Globus pallidus (tissue), 1 donor: ENCODE results near the gene GABBR1.
"Not testable (repeated sequence)": the region's sequence is repeated elsewhere in the genome, so short reads cannot be mapped to it uniquely, and the experiment has no call there.

Experiments used
- DNase-seq: peaks from one replicate; pipeline ENCODE4 v3.0.0-alpha.2; 2015; ENCODE audit warnings: low spot score

Gene GABBR1

GRCh38 chr6:29632789-29633533 lies at the start of gene GABBR1:
Gene GABBR1 (minus strand): TSS chr6:29633183. CDS start chr6:29632385, 798 bp downstream.
- DNase-seq = peak; percentile 82

DNA sequence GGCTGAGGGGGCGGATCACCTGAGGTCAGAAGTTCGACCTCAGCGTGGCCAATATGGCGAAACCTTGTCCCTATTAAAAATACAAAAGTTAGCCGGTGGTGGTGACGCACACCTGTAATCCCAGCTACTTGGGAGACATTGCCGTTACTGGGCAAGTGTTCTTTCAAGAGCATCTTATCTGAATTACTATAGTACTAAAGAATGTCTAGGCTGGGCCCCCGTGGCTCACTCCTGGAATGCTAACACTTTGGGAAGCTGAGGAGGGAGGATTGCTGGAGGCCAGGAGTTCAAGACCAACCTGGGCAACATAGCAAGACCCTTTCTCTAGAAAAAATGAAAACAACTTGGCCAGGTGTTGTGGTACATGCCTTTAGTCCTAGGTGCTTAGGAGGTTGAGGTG lies 48.8 kb upstream of the GABBR1 start:
- DNase-seq = no peak

DNA sequence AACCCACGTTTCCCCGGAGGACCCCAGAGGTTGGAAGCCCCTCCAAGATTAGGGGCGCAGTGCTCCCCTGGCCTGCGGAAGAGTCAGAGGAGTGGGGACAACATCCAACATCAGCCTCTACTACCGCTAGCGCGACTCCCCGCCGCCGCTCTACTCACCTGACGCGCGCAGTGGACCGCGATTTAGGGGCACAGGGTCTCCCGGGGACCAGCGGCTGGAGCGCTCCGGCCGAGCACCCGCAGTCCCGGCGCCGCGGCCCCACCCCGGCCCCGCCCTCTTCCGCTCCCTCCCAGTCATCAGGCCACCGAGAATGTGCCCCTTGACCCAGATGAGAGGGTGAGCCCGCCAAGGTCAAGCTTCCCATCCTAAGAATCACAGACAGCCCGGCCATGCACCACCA lies 47.9 kb upstream of the GABBR1 start, which contains the start of gene ZFP57:
Gene ZFP57 (minus strand): TSS at position 249 of the 400 bp plus-strand sequence. CDS start 4,149 bp downstream, outside the sequence.
- DNase-seq = no peak

DNA sequence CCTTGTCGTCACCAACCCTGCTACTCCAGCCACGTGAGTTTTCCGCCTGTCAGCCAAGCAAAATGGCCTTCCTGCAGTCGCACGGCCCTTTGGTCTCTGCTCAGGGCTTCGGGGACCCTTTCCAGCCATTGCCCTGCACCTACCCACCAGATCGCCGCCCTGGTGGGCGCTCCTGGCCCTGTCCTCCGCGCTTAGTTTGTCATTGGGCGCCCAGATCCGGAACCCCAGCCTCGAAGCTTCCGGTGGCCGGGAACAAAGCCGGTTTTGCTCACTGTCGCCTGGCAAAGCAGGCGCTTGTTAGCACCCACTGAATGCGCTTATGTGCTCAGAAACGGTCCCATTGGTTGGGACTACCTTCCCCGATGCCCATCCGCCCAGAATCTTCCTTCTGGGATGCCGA lies 47.4 kb upstream of the GABBR1 start:
- no peak for DNase-seq

DNA sequence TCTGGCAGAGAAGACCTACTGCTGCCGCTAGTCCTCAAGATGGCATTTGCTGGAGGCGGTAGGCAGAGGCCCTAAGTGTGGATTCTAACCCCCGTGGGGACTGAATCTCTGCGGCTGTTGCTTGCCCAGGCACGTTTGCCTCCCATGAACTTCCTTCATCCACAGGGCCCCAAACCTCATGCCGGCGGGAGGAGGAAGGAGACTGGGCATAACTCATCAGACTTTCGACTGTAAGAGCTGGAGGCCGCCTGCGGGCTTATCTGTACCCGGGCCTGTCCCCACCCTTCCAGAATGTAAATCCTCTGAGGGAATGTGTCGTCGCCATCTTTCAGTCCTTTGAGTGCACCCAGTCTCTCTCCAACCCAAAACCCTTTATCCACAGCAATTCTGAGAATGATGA lies 47.0 kb upstream of the GABBR1 start:
- no peak for DNase-seq

GRCh38 chr6:29678114-29678513 lies 45.1 kb upstream of the GABBR1 start:
- DNase-seq = no peak

- no peak for DNase-seq
Measured at GRCh38 chr6:29676981-29677601, 44.1 kb upstream of the GABBR1 start.

- no peak for DNase-seq
Measured at GRCh38 chr6:29675561-29675960, 42.6 kb upstream of the GABBR1 start.

- DNase-seq = no peak
Measured at GRCh38 chr6:29674008-29674407, 41.0 kb upstream of the GABBR1 start.

- DNase-seq = no peak
Measured at GRCh38 chr6:29673161-29673560, 40.2 kb upstream of the GABBR1 start.

GRCh38 chr6:29672116-29672515 lies 39.1 kb upstream of the GABBR1 start:
- DNase-seq = not testable (repeated sequence)

- DNase-seq = no peak
Measured at GRCh38 chr6:29671026-29671425, 38.0 kb upstream of the GABBR1 start.

DNA sequence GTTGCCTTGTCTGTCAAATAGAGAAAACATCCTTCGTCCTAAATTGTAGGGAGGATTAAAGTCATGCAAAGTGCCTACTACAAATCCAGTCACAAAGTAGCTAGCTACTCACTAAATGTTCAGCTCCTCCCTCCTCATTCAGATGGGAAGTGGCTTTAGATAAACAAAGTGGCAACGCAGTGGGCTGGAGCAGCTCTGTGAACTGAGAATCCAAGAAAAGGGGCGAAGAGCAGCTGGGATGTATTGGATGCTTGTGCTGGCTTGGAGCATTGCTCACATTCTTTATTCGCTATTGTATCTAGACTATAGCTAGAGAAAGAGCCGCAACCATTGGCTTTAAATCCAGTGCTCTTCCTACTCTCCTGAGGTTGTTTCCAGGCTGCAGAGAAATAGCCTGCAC lies 34.2 kb upstream of the GABBR1 start:
- no peak for DNase-seq

DNA sequence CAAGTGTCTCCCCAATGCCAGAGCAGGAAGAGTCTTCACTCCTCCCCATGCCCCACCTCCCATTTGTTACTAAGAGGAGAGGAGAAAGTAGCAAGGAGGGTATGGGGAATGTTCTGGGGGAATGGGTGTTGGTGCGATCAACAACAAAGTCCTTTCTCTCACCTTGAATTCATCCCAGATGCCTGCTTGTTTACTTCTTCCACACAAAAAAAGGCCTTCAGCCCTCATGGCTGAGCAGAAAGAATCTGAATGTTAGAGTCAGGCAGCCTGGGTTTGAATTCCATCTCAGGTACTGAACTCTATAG lies 33.8 kb upstream of the GABBR1 start:
- DNase-seq = no peak

DNA sequence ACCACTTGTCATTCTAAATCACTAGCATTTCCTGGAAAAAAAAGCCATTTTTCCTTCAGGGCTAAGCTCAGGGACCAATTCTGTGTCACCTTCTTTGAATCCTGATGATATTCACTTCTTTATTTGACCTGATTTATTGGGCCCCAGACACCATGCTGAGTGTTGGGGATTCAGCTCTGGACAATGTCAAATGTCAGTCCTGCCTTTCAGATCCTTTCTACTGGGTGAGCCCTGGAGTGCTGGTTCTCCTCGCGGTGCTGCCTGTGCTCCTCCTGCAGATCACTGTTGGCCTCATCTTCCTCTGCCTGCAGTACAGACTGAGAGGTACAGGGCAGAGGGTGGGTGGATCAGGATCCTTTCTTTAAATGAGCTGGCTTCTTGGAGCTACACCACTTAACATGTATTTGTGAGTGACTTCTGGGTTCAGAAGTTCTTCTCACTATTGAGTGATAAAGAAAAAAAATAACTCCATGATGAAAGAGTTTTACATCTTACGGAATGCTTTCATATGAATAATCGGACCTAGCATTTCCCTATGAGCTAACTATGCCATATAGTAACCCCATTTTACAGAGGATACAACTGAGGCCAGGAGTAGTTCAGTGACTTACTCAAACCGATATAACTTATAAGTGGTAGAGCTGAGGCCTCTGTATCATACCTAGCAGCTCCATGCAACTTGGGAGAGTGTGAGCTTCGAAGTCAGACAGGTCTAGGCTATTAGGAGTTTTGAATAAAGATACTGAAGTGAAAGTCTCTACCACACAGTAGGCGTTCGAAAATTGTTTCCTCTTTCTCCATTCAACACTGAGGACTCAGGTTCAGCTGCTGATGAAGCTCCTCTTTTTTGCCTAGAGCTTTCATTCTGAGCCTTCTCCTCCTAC lies 33.2 kb upstream of the GABBR1 start:
- DNase-seq = no peak

- no peak for DNase-seq
Measured at GRCh38 chr6:29663300-29664042, 30.5 kb upstream of the GABBR1 start.

- not testable (repeated sequence) for DNase-seq
Measured at GRCh38 chr6:29661502-29662141, 28.6 kb upstream of the GABBR1 start.

DNA sequence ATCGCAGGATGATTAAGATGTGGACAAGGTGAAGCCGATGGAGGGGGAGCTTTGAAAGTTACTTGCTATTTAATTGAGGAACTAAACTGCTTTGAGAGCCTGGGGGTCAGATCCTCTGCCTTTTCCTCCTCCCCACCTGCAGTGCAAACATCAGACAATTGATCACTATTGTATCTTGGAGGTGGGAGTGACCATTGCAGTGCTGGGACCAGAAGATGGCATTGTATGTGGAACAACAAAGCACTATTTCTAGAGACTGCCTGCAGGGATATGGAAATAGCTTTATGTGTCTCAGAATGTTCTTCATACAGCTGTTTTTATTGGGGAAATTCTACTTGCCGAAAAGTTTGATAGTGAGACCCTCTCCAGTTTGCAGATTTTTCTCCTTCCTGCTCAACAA lies 28.1 kb upstream of the GABBR1 start:
- no peak for DNase-seq

- peak; percentile 98 for DNase-seq
Measured at GRCh38 chr6:29656798-29657197, 23.8 kb upstream of the GABBR1 start, which contains the start of gene MOG. Gene MOG (plus strand): TSS chr6:29657092. CDS start chr6:29657210, 118 bp downstream.

- peak; percentile 76 for DNase-seq
Measured at GRCh38 chr6:29656157-29656556, 23.2 kb upstream of the GABBR1 start.

DNA sequence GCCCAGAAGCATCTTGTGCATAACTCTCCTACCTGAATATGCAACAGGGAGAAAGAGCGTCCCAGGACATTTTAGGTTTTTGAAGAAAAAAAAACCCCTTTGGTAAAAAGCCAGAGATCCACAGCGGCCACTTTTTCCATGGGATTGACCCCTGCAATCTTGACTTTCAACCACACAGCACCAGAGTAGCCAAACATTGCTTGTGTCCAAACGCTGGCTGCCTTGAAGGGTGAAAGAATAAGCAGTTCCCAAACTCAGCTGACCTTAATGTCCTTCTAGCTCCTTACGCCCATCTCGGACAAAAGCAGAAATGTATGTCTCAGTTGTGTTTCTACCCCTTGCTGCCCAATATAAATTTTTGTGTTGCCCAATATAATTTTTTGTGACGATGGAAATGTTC lies 22.7 kb upstream of the GABBR1 start:
- peak; percentile 54 for DNase-seq
